Keratinocyte (primary cell): Measurements from ENCODE around the gene FOXL2NB. TPM values are rescaled to one million over a fixed set of nuclear protein-coding genes. Genes with fewer than 3 reads are reported as not detected.
A peak's percentile ranks its signal among the peaks of the same experiment; 100 is the strongest.

Experiments used
- DNase-seq: peaks from one replicate; pipeline ENCODE4 v3.0.0-alpha.2; 2011; ENCODE audit warnings: low read depth, missing footprints, low spot score
- FAIRE-seq: peaks from 2 replicates; lab custom pipeline; 2011; peaks lifted over from hg19 to GRCh38; lab: Jason Lieb, UNC
- H2AFZ ChIP-seq: 2 replicates; pipeline ENCODE4 v1.6.0; 2012; ENCODE audit warnings: low read length, control low read depth, inconsistent platforms; ENCODE audit not compliant: control insufficient read depth
- H3K27ac ChIP-seq: 2 replicates; pipeline ENCODE4 v1.5.1; 2011; ENCODE audit warnings: low read length; ENCODE audit not compliant: control insufficient read depth, insufficient read depth
- H3K27me3 ChIP-seq: 3 replicates; pipeline ENCODE4 v1.6.0; 2011; ENCODE audit warnings: low read length; ENCODE audit not compliant: control insufficient read depth, insufficient read depth; ENCODE audit errors: extremely low read depth
- H3K36me3 ChIP-seq, 2 experiments: 2 replicates in 1 of 2; 3 replicates in 1 of 2; pipeline ENCODE4 v1.5.1; 2011; ENCODE audit warnings: low read length in 2 of 2, mild to moderate bottlenecking in 1 of 2; ENCODE audit not compliant: control insufficient read depth in 2 of 2, insufficient read depth in 2 of 2; ENCODE audit errors: extremely low read depth in 1 of 2
- H3K4me1 ChIP-seq: 3 replicates; pipeline ENCODE4 v1.5.1; 2011; ENCODE audit warnings: low read length; ENCODE audit not compliant: control insufficient read depth, insufficient read depth; ENCODE audit errors: extremely low read depth
- H3K4me2 ChIP-seq: 3 replicates; pipeline ENCODE4 v1.6.0; 2011; ENCODE audit warnings: low read depth, low read length; ENCODE audit not compliant: control insufficient read depth, insufficient read depth; ENCODE audit errors: extremely low read depth
- H3K4me3 ChIP-seq, 3 experiments: fragments of 200-600 bp in 1 of 3; sonication (generic) in 1 of 3; 2 replicates in 2 of 3; 3 replicates in 1 of 3; pipeline ENCODE4 v1.5.1; 2011 to 2016; ENCODE audit warnings: low read length in 3 of 3, mild to moderate bottlenecking in 3 of 3, control low read depth in 2 of 3, inconsistent platforms in 1 of 3, low read depth in 1 of 3, mixed read lengths in 1 of 3, mixed run types in 1 of 3, moderate library complexity in 1 of 3; ENCODE audit not compliant: control insufficient read depth in 2 of 3, insufficient read depth in 2 of 3; ENCODE audit errors: extremely low read depth in 1 of 3
- H3K79me2 ChIP-seq: 2 replicates; pipeline ENCODE4 v1.6.0; 2012; ENCODE audit warnings: low read length; ENCODE audit not compliant: control insufficient read depth, insufficient read depth
- H3K9ac ChIP-seq: 3 replicates; pipeline ENCODE4 v1.6.0; 2011; ENCODE audit warnings: low read length; ENCODE audit not compliant: control insufficient read depth, insufficient read depth; ENCODE audit errors: extremely low read depth
- H3K9me1 ChIP-seq: 3 replicates; pipeline ENCODE4 v1.6.0; 2011; ENCODE audit warnings: low read length; ENCODE audit not compliant: control insufficient read depth, insufficient read depth; ENCODE audit errors: extremely low read depth
- H3K9me3 ChIP-seq: 2 replicates; pipeline ENCODE4 v1.5.1; 2012; ENCODE audit warnings: low read depth, low read length; ENCODE audit not compliant: control insufficient read depth
- H4K20me1 ChIP-seq: 3 replicates; pipeline ENCODE4 v1.6.0; 2011; ENCODE audit warnings: low read length; ENCODE audit not compliant: control insufficient read depth, insufficient read depth; ENCODE audit errors: extremely low read depth
- CTCF ChIP-seq, 3 experiments: IDR thresholded peaks in 1 of 3; conservative IDR thresholded peaks in 1 of 3; optimal IDR thresholded peaks in 1 of 3; 2 replicates in 2 of 3; 3 replicates in 1 of 3; pipeline versions ENCODE3 to v1.5.1; 2011; ENCODE audit warnings: low read length in 3 of 3, mild to moderate bottlenecking in 3 of 3, moderate library complexity in 2 of 3, control low read depth in 1 of 3, inconsistent platforms in 1 of 3; ENCODE audit not compliant: insufficient read depth in 2 of 3; ENCODE audit errors: extremely low read depth in 1 of 3
- EZH2 ChIP-seq: IDR thresholded peaks from one replicate; pipeline ENCODE4 v1.6.1; 2012; ENCODE audit warnings: inconsistent platforms, mild to moderate bottlenecking, low read length, moderate library complexity
- dilution Hi-C: fragments of 300-500 bp; cut with MboI; formaldehyde crosslinking; loops from one replicate; pipeline ENCODE4 v1.7.0; 2020; ENCODE audit warnings: low sequenced_read_pairs; ENCODE audit not compliant: extremely low pct_ligation_motif_present
- polyA plus RNA-seq, 5 experiments: library from polyadenylated mRNA; depleted of rRNA in 3 of 5; stranded (reverse) in 3 of 5; stranded (forward) in 1 of 5; unstranded in 1 of 5; fragments of >200 nt; gene quantifications; 1 replicate in 1 of 5; 2 replicates in 3 of 5; 3 replicates in 1 of 5; pipeline versions ENCODE4 v1.2.1 to v1.2.3, GENCODE V29; 2011 to 2012; ENCODE audit warnings: missing spikeins in 2 of 5, low read depth in 1 of 5, low replicate concordance in 1 of 5

The FOXL2NB gene
- polyA plus RNA-seq, 1 donor (not counting 4 experiments of a cell fraction or from before 2014, with no cell fraction given): 0.38 TPM

- Histone ChIP-seq H4K20me1 (no peaks in the 10 kb centered on the region), H3K9me3 (no peaks in the 10 kb centered on the region), H3K36me3 (no peaks in the 10 kb centered on the region), H3K9me1 (peaks cover 4% of the 10 kb centered on the region), H3K27ac (no peak overlapping the region), H3K27me3 (peaks cover 66% of the 10 kb centered on the region), H3K4me3 (peak overlapping the region in 1 of 3 experiments; percentile 54), H3K9ac (no peak overlapping the region), H2AFZ (no peak overlapping the region), H3K4me2 (peak overlapping the region; percentile 82), H3K4me1 (peaks cover 13% of the 10 kb centered on the region), H3K79me2 (no peaks in the 10 kb centered on the region)
- DNase-seq: no peak
- peak; percentile 59 for TF ChIP-seq EZH2
- TF ChIP-seq CTCF (optimal IDR thresholded peaks at IDR 0.05 in 1 of 3, IDR thresholded peaks at IDR 0.05 in 1 of 3, conservative IDR thresholded peaks at IDR 0.05 in 1 of 3; ENCODE audit: extremely low read depth in 1 of 3, insufficient read depth in 2 of 3, low read length in 3 of 3): no peak
- dilution Hi-C loops: loop anchor here (25.0 kb wide), 1 partner anchor 375 kb away; no protein-coding TSS in a partner anchor
- no peak for FAIRE-seq
Measured at GRCh38 chr3:138936741-138937689, 10.0 kb upstream of the FOXL2NB start.

- Histone ChIP-seq H3K4me2 (peak overlapping the region; percentile 32), H4K20me1 (no peaks in the 10 kb centered on the region), H3K36me3 (no peaks in the 10 kb centered on the region), H2AFZ (no peak overlapping the region), H3K27ac (no peak overlapping the region), H3K79me2 (no peaks in the 10 kb centered on the region), H3K9ac (no peak overlapping the region), H3K9me1 (peaks cover 4% of the 10 kb centered on the region), H3K4me1 (peaks cover 13% of the 10 kb centered on the region), H3K27me3 (peaks cover 73% of the 10 kb centered on the region), H3K9me3 (no peaks in the 10 kb centered on the region), H3K4me3 (no peak overlapping the region)
- DNase-seq (no peak), FAIRE-seq (no peak)
- TF ChIP-seq EZH2: no peak
- TF ChIP-seq CTCF (optimal IDR thresholded peaks at IDR 0.05 in 1 of 3, IDR thresholded peaks at IDR 0.05 in 1 of 3, conservative IDR thresholded peaks at IDR 0.05 in 1 of 3; ENCODE audit: extremely low read depth in 1 of 3, insufficient read depth in 2 of 3, low read length in 3 of 3): no peak
- dilution Hi-C loops: loop anchor here (25.0 kb wide), 1 partner anchor 375 kb away; no protein-coding TSS in a partner anchor
Measured at GRCh38 chr3:138937690-138938055, 9.3 kb upstream of the FOXL2NB start.
